GM12878 (cell line): ENCODE data around the gene IRF2BPL. TPM values are rescaled to one million over a fixed set of nuclear protein-coding genes. Genes with fewer than 3 reads are reported as not detected.

Experiments
- HSF1 ChIP-seq: fragments of 150-350 bp; IDR thresholded peaks from 2 replicates; pipeline ENCODE4 v1.6.1; 2014; ENCODE audit warnings: mild to moderate bottlenecking, low read depth, low read length
- PBX3 ChIP-seq: IDR thresholded peaks from 2 replicates; pipeline ENCODE4 v1.6.1; 2011; ENCODE audit warnings: mild to moderate bottlenecking, low read depth, low read length, moderate library complexity; ENCODE audit not compliant: insufficient replicate concordance
- SMC3 ChIP-seq: IDR thresholded peaks from 2 replicates; pipeline ENCODE4 v1.6.1; 2011; ENCODE audit warnings: low read length, improper control_type of control experiment, borderline replicate concordance
- ZBTB4 ChIP-seq: fragments of 450-650 bp; formaldehyde crosslinking; IDR thresholded peaks from 2 replicates; pipeline ENCODE4 v1.4.0; 2022; ENCODE audit warnings: mild to moderate bottlenecking, moderate library complexity
- ZBTB40 ChIP-seq: fragments of 450-650 bp; IDR thresholded peaks from 2 replicates; pipeline ENCODE4 v1.6.1; 2016; ENCODE audit warnings: mild to moderate bottlenecking, moderate library complexity, borderline replicate concordance
- polyA plus RNA-seq, 11 experiments: library from polyadenylated mRNA; depleted of rRNA in 4 of 11; unstranded in 6 of 11; stranded (reverse) in 5 of 11; fragments of >200 nt; fragmentation: Nextera tagmentation in 4 of 11; fragmentation: Illumina TruSeq in 1 of 11; extraction: Ambion mirVana in 4 of 11; extraction: Trizol in 1 of 11; gene quantifications; 1 replicate in 1 of 11; 2 replicates in 10 of 11; pipeline versions ENCODE4 v1.2.1 to v1.2.3, GENCODE V29; 2011 to 2016; ENCODE audit warnings: inconsistent platforms in 2 of 11, missing spikeins in 2 of 11, low read depth in 1 of 11
- total RNA-seq, 4 experiments: library from RNA; depleted of rRNA in 3 of 4; stranded (reverse); fragments of >200 nt in 3 of 4; fragmentation: Illumina TruSeq in 1 of 4; extraction: Trizol in 1 of 4; gene quantifications; 2 replicates each; pipeline versions ENCODE4 v1.2.1 to v1.2.3, GENCODE V29; 2013 to 2021

IRF2BPL gene
- total and polyA plus RNA-seq, 10 of the 15 experiments (the other 5 are each of a cell fraction or from before 2014, with no cell fraction given), result 1.2 to 34.5 (median 3.1) TPM

- TF ChIP-seq ZBTB4 (CRISPR knock-in tag), result no peak
- TF ChIP-seq HSF1, result no peak
- no peak for TF ChIP-seq SMC3
- TF ChIP-seq PBX3, result no peak
- TF ChIP-seq ZBTB40, result peak; percentile 45
Measured at GRCh38 chr14:77026166-77026929, 2.2 kb downstream of the IRF2BPL start (continued).
